ENCODE results near the gene VSIR. TPM values are rescaled to one million over a fixed set of nuclear protein-coding genes. Genes with fewer than 3 reads are reported as not detected.

The VSIR gene
- polyA plus RNA-seq, 1 experiment = 169 TPM

- CTCF ChIA-PET = interaction anchor here (1.2 to 3.7 kb wide), 4 partner anchors 12 to 176 kb away, joined by 3 to 18 read pairs (median 6); no protein-coding TSS in a partner anchor
- POLR2A ChIA-PET = no interaction called here
- no peak for DNase-seq (ENCODE audit: low read depth)
- H3K36me3 ChIP-seq (ENCODE audit: control insufficient read depth, insufficient read depth, low read length) = no peaks in the 10 kb centered on the region
- no peak for TF ChIP-seq CTCF (IDR thresholded peaks at IDR 0.05; ENCODE audit: insufficient read depth, low read depth, low read length)
- H3K27me3 ChIP-seq (ENCODE audit: control insufficient read depth, insufficient read depth, low read length) = no peaks in the 10 kb centered on the region
- H3K4me3 ChIP-seq (ENCODE audit: low read depth, low read length) = no peak overlapping the region
Observed at GRCh38 chr10:71720288-71720687, 53.0 kb downstream of the VSIR start.

- Histone ChIP-seq H3K36me3 (ENCODE audit: control insufficient read depth, insufficient read depth, low read length) (no peaks in the 10 kb centered on the region), H3K4me3 (ENCODE audit: low read depth, low read length) (no peak within 1 kb of the TSS), H3K27me3 (ENCODE audit: control insufficient read depth, insufficient read depth, low read length) (no peaks in the 10 kb centered on the region)
- TF ChIP-seq CTCF (IDR thresholded peaks at IDR 0.05; ENCODE audit: insufficient read depth, low read depth, low read length) = no peak
- POLR2A ChIA-PET = no interaction called here
- DNase-seq (ENCODE audit: low read depth) = no peak
- CTCF ChIA-PET = interaction anchor here (0.8 to 3.7 kb wide), 5 partner anchors 9 to 177 kb away, joined by 3 to 18 read pairs (median 4); no protein-coding TSS in a partner anchor
Observed at GRCh38 chr10:71719464-71720201, 53.7 kb downstream of the VSIR start, which contains the start of gene C10orf105. Gene C10orf105 (minus strand): TSS chr10:71719778. CDS start chr10:71716337, 3,441 bp downstream.

- Histone ChIP-seq H3K36me3 (ENCODE audit: control insufficient read depth, insufficient read depth, low read length) (no peaks in the 10 kb centered on the region), H3K27me3 (ENCODE audit: control insufficient read depth, insufficient read depth, low read length) (no peaks in the 10 kb centered on the region), H3K4me3 (ENCODE audit: low read depth, low read length) (no peak overlapping the region)
- TF ChIP-seq CTCF (IDR thresholded peaks at IDR 0.05; ENCODE audit: insufficient read depth, low read depth, low read length) = no peak
- ChIA-PET CTCF (interaction anchor here (0.6 to 3.7 kb wide), 6 partner anchors 9 to 177 kb away, joined by 3 to 18 read pairs (median 4); no protein-coding TSS in a partner anchor), POLR2A (no interaction called here)
- no peak for DNase-seq (ENCODE audit: low read depth)
Observed at GRCh38 chr10:71719042-71719441, 54.3 kb downstream of the VSIR start.

GRCh38 chr10:71718165-71718698, 55.1 kb downstream of the VSIR start:
- no peaks in the 10 kb centered on the region for H3K27me3 ChIP-seq (ENCODE audit: control insufficient read depth, insufficient read depth, low read length)
- CTCF ChIA-PET = interaction anchor here (1.1 to 3.7 kb wide), 4 partner anchors 10 to 55 kb away, joined by 5 to 18 read pairs (median 10); partner anchors contain the start of gene VSIR
- TF ChIP-seq CTCF (IDR thresholded peaks at IDR 0.05; ENCODE audit: insufficient read depth, low read depth, low read length) = no peak
- H3K4me3 ChIP-seq (ENCODE audit: low read depth, low read length) = no peak overlapping the region
- no peaks in the 10 kb centered on the region for H3K36me3 ChIP-seq (ENCODE audit: control insufficient read depth, insufficient read depth, low read length)
- POLR2A ChIA-PET = no interaction called here
- no peak for DNase-seq (ENCODE audit: low read depth)

- no peak for DNase-seq (ENCODE audit: low read depth)
Observed at GRCh38 chr10:71717551-71717951, 55.8 kb downstream of the VSIR start.

More at GRCh38 chr10:71717551-71717951, 55.8 kb downstream of the VSIR start:
- TF ChIP-seq CTCF (IDR thresholded peaks at IDR 0.05; ENCODE audit: insufficient read depth, low read depth, low read length) = no peak
- Histone ChIP-seq H3K36me3 (ENCODE audit: control insufficient read depth, insufficient read depth, low read length) (no peaks in the 10 kb centered on the region), H3K27me3 (ENCODE audit: control insufficient read depth, insufficient read depth, low read length) (no peaks in the 10 kb centered on the region), H3K4me3 (ENCODE audit: low read depth, low read length) (no peak overlapping the region)
- ChIA-PET CTCF (interaction anchor here (1.0 to 3.7 kb wide), 7 partner anchors 9 to 56 kb away, joined by 4 to 18 read pairs (median 8); partner anchors contain the start of gene VSIR), POLR2A (no interaction called here)
